T-helper 2 cell treated with Interferon-gamma antibody and Interleukin-4, amounts not matched to agents 100 ng/mL and 5 ng/mL, for 36 hours (primary cell): Measurements from ENCODE around the gene CAAP1. TPM values are rescaled to one million over a fixed set of nuclear protein-coding genes. Genes with fewer than 3 reads are reported as not detected.
"Not testable (repeated sequence)": the region's sequence is repeated elsewhere in the genome, so short reads cannot be mapped to it uniquely, and the experiment has no call there.

Source experiments
- intact Hi-C: fragments of 100-400 bp; cut with micrococcal nuclease; formaldehyde crosslinking; loops from one replicate; pipeline ENCODE4 v1.15.1; 2023
- total RNA-seq: library from RNA; stranded (reverse); gene quantifications from 2 replicates; pipeline ENCODE4 v1.2.3, GENCODE V29; 2022

CAAP1 gene
- total RNA-seq: 18.4 and 21.3 TPM in 2 replicates

DNA sequence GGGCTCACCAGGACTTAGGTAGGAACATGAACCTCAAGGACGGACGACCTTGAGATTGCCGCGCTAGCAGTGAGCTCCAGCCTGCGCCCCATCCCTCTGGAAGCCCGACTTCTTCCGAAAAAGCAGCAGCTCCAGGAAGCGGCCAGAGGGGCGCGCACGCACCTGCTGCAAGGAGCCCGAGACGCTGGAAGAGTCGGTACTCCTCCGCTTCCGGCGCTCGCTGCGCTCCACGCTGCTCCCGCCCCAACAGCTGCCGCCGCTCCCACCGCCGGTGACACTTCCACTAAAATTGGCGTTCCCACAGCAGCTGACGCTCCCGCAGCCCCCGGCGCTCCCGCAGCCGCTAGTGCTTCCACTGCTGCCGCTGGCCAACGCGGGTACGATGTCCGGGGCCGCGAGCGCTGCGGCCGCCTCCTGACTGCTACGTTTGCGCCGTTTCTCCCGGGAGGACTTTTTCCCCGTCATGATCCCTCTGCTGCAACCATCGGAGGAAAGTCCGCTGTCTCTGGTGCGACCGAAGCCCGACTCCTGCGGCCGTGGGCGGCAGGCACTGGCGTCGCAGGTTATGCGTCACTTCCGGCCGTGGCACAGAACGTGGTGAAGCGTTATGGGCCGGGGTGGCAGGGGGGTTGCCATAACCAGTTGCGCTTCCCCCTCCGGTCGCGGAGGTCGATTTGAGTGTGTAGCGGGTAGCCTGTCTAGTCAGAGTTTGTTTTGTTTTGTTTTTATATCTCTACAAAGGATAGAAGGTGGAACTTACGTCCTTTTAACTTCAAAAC lies at the start of gene CAAP1:
Gene CAAP1 (minus strand): TSS at position 552 of the 779 bp plus-strand sequence. CDS start 87 bp downstream, at position 465.
- intact Hi-C loops: loop anchor here (1.0 to 2.0 kb wide), 2 partner anchors 55 to 64 kb away; partner anchors contain the start of genes IFT74 and PLAA

DNA sequence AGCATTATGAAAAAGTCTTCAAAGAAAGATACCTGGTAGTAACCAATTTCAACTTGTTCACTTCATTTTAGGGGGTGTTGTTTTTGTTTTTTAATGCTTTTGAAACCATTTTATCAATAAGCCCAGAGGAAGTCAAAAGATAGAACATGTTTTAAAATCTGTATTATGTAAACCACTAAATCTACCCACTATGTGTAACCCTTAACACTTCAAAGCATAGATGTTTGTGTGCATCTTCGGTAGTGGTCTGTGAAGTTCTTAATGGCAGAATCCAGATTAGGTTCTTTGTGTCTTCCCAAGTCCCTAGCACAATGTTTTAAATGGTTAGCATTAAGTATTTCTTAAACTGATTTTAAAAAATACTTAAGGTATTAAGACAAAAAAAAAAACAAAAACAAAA lies 48.2 kb upstream of the CAAP1 start:
- intact Hi-C loops: loop anchor here (2.0 kb wide), 1 partner anchor 16 kb away; the partner anchor contains the start of gene IFT74

DNA sequence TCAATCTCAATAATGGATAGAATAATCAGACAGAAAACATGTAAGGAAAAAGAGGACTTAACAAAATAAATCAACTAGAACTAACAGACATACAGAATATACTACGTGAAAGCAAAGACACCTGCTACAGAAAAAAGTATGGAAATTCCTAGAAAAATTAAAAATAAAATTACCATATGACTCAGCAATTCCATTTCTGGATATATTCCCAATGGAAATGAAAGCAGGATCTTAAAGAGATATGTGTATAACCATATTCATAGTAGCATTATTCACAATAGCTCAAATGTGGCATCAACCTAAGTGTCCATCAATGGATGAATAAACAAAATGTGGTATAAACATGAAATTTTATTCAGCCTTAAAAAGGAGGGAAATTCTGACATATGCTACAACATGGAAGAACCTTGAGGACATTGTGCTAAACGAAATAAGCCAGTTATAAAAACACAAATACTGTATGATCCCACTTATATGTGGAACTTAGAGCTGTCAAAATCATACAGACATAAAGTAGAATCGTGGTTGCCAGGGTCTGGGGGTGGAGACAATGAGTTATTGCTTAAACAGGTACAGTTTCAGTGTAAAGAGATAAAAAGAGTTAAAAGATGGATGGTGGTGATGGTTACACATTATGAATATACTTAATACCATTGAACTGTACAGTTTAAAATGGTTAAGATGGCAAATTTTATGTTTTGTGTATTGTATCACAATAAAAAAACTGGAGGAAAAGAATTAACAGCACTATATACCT lies 47.5 kb upstream of the CAAP1 start:
- intact Hi-C loops: loop anchor here (2.0 kb wide), 1 partner anchor 17 kb away; the partner anchor contains the start of gene IFT74

- intact Hi-C loops: no loop called here
These were observed 45.3 kb upstream of the CAAP1 start for GRCh38 chr9:26937816-26938371.

- intact Hi-C loops: no loop called here
These were observed 43.2 kb upstream of the CAAP1 start for GRCh38 chr9:26935847-26936246.

DNA sequence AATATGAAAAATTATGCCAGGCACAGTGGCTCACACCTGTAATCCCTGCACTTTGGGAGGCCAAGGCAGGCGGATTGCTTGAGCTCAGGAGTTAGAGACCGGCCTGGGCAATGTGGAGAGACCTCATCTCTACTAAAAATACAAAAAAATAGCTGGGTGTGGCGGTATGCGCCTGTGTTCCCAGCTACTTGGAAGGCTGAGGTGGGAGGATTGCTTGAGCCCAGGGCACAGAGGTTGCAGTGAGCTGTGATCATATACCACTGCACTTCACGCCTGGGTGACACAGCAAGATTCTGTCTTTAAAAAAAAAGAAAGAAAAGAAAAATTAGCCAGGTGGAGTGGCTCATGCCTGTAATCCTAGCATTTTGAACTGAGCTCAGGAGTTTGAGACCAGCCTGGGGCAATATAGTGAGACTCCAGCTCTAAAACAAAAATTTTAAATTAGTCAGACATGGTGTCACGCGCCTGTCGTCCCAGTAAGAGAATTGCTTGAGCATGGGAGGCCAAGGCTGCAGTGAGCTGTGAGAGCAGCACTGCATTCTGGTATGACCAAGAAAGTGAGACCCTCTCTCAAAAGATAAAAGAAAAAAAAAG lies 36.4 kb upstream of the CAAP1 start:
- intact Hi-C loops: loop anchor here (2.0 kb wide), 1 partner anchor 56 kb away; no protein-coding TSS in a partner anchor

DNA sequence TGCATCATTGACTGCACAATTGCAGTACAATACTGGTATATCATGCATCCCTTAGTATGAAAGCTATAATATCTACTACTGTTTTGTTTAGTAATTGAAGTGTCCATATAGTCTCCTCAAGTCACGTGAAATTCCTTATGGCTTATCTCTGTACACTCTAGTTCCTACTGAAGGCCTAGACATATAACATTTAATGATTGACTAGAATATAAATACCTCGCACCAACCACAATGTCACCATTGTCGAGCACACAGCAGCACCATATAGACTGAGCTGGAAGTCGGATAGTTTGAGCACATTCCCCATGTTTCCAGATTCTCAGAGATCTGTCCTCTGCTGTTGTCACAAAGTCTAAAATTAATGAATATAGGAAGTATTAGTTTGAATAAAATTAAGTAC lies 33.0 kb upstream of the CAAP1 start:
- intact Hi-C loops: no loop called here

- intact Hi-C loops: no loop called here
These were observed 27.1 kb upstream of the CAAP1 start for GRCh38 chr9:26919698-26920097.

GRCh38 chr9:26913138-26913668 lies 20.6 kb upstream of the CAAP1 start:
- intact Hi-C loops: no loop called here

GRCh38 chr9:26904671-26905070 lies 12.1 kb upstream of the CAAP1 start:
- intact Hi-C loops: no loop called here

DNA sequence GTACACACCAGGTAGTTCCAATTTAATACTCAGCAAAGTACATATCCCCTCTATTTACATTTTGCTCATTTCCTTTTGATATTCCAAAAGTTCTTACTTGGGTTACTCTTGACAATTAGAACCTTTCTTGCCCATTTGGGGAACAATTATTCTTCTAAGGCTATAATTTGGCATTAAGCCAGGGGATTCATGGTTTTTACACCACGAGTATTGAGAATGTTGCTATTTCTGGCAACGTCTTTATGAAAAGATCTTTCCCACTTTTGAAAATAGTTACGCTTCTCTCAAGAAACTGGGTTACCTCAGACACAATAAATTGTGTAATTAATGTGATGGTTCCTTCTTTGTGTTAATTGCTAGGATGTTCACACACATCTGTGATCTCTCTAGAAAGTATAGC lies 11.5 kb upstream of the CAAP1 start:
- intact Hi-C loops: no loop called here

DNA sequence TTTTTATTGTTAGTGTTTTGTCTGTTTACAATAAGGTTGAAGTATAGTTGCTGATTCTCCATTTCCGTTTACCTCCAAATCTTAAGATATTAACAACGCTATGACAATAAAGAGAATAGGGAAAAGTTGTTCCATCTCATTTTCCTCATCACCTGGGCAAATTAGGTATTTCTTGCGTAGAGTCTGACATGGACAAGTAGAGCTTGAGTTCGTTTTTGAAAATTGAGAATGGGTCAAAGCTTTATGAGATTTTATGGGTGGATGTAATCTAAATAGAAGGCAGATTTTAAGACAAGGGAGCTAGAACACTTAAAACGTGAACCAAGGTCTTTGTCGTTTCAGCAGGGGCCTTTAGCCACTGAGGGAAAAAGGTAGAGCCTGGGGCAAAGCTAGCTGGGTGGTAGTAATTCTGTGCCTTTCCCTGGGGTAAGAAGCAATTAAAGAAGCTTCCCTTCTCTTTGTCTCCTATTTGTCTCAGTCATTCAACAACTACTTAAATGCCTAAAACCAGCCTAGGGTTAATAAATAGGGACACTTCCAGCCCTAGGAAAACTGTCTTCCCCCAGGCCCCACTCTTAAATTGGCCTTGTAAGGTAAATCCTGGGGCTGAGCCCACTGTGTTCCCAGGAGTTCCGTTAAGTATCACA lies 551 bp upstream of the CAAP1 start:
- intact Hi-C loops: loop anchor here (2.0 kb wide), 1 partner anchor 64 kb away; the partner anchor contains the start of gene IFT74

DNA sequence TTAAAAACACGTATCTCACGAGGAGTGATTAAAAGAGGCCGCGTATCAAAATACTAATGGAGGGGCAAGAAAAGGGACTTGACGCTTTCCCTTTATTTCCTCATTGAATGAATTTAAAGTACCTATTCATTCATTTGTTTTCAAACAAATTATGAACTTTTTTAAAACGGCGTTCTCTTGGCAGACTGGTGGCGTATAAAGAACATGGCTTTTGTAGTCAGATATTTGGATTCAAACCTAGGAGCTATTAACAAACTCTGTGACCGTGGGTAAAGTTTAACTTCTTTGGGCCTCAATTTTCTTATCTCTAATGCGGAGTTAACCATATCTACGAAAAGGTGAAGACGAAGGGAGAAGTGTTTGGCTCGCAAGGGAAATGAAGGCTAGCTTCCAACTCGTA lies 876 bp downstream of the CAAP1 start:
- intact Hi-C loops: loop anchor here (1.0 to 2.0 kb wide), 2 partner anchors 56 to 65 kb away; partner anchors contain the start of genes IFT74 and PLAA

DNA sequence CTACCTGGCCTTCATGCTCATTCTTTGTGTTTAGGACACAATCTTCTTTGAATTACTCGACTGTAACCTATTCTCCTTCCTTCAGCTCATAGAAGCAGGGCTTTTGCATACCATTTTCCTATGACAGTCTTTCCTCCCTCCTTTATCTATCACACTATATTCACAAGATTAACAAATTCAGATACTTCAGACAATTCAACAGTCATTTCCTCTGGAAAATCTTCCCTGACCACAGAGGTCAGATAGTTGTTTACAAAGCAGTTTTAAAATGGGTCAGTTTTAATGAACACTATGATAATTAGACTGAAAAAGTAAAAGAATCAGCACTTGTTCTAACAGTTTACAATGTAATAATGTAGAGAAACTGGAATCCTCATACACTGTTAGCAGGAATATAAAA lies 4.3 kb downstream of the CAAP1 start:
- intact Hi-C loops: no loop called here

GRCh38 chr9:26882154-26882553 lies 10.4 kb downstream of the CAAP1 start:
- intact Hi-C loops: no loop called here

- intact Hi-C loops: no loop called here
These were observed 12.3 kb downstream of the CAAP1 start for GRCh38 chr9:26880262-26880661.

GRCh38 chr9:26875155-26875554 lies 17.4 kb downstream of the CAAP1 start:
- intact Hi-C loops: not testable (repeated sequence)

DNA sequence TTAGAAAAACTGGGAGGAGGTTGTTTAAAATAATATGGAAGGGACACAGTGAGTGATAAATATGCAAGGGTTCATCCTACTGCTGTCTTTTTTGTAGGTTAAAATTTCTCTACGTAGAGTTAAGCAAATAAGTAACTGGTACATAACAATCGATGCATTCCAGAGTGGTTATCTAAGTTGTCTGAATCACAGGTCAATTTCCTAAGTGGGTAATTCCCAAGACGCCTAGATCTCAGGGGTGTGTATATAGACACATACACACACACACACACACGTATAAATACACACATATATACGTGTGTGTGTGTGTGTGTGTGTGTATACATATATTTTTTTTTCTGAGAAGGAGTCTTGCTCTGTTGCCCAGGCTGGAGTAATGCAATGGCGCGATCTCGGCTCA lies 22.3 kb downstream of the CAAP1 start:
- intact Hi-C loops: no loop called here

DNA sequence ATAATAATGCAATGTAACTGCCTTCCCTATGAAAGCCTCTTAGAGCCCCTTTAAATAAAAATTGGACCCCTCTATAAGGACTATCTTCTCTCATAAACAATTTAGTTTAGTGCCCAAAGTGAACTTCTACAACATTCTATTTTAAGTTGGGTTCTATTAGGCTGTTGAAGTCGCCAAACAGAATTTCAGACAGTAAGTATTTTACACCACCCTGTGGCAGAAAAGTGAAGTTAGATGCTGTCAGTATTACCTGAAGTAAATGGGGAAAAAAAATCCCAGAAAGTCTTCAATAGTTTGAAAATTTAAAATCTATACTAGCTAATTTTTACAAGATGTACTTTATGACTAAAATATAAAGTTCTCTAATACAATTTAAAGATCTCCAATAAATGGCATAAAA lies 29.5 kb downstream of the CAAP1 start:
- intact Hi-C loops: no loop called here

DNA sequence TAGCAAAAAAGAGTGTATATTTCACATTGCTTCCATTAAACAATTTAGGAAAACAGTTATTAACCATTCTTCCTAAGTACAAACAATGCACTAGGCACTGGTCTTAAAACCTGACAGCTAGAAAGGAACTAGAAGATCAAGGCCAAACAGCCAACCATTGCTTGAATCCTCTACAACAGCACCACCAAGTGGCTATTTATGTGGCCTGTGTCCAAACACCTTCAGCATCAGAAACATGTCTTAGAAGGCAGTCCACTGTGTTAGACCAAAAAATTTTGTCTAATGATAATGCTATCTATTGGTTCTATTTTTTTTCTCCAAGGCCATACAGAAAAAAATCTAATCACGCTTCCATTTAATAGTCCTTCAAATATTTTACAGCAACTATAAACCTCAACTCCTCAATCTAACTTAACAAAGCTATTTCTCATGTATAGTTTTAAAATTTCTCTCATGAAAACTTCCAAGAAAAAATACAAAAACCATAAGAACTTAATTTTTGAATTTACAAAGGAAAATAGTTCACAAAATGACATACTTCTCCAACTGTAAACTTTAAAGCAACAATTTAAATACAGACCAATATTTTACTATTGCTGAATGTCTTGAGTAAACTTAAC lies 36.1 kb downstream of the CAAP1 start:
- intact Hi-C loops: no loop called here
